ENCODE data around the gene FBLN7. TPM values are rescaled to one million over a fixed set of nuclear protein-coding genes. Genes with fewer than 3 reads are reported as not detected.
"Not testable (repeated sequence)": the region's sequence is repeated elsewhere in the genome, so short reads cannot be mapped to it uniquely, and the experiment has no call there.

The FBLN7 gene
- total RNA-seq, 1 experiment from 2014 or later, result 0.07 TPM

DNA sequence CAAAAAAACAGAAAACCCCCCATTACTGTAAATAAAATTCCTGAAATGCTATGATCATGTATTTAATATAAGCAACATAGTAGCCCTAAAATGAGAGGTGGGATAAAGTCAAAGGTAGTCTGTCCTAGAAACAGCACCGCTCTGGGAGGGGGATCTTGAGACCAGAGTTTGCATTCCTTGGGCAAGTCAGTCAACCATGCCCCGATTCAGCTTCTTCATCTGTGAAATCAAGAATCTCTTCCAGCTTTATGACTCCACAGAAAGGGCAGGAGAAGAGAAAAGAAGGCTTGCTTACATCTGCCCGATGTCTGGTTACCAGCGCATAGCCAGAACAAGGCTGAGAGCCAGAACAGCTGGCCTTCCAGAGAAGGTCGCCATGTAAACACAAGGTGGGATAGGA lies 2.1 kb upstream of the FBLN7 start:
- H3K9me2 ChIP-seq (replicated peaks; ENCODE audit: insufficient read depth, low read length), result no peaks in the 10 kb centered on the region
- H3K36me3 ChIP-seq (ENCODE audit: insufficient read depth, low read length), result no peaks in the 10 kb centered on the region
- H2AFZ ChIP-seq (ENCODE audit: low read length), result no peak overlapping the region
- H4K20me1 ChIP-seq (ENCODE audit: insufficient read depth, low read depth, low read length), result no peaks in the 10 kb centered on the region
- no peaks in the 10 kb centered on the region for H3K79me2 ChIP-seq (ENCODE audit: low read length)
- no peak overlapping the region for H3K4me2 ChIP-seq (ENCODE audit: low read depth, low read length, poor library complexity, severe bottlenecking)
- H3K27me3 ChIP-seq (ENCODE audit: low read length), result no peaks in the 10 kb centered on the region
- DNase-seq, result no peak
- H3K4me1 ChIP-seq (ENCODE audit: low read length), result no peaks in the 10 kb centered on the region
- no peak overlapping the region for H3K4me3 ChIP-seq (ENCODE audit: low read length)
- H3K9ac ChIP-seq (ENCODE audit: low read length), result no peak overlapping the region
- H3K9me3 ChIP-seq (ENCODE audit: low read length), result no peaks in the 10 kb centered on the region
- no peak overlapping the region for H3K27ac ChIP-seq (ENCODE audit: low read length)

DNA sequence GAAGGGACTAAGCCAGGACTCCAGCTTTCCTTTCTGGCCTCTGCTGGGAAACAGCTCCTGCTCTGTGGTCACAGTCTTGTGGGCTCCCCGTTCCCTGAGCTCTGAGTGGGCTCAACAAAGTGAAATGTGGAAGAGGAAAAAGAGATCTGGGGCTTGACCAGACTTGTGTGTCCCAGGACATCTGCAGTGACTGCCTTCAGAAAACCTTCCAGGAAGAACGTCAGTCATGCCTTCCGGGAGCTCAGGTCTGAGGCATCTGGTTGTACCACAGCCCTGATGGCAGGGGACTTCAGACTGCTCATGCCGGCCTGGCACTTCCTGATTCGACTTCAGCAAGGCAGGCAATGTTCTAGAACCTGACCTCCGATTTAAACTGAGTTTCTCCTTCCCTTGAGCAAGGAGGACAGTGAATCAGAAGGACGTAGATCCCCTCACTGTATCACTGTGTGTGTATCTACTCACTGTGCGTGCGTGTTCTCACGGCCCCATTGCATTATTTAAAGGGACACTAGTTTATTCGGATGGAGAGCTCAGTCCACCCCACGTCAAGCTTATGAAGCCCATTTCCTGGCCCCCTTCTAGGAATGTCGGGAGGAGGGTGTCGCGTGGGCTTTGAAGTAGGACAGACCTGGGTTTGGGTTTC lies 548 bp upstream of the FBLN7 start:
- Histone ChIP-seq H2AFZ (ENCODE audit: low read length) (no peak overlapping the region), H3K9ac (ENCODE audit: low read length) (no peak overlapping the region), H3K9me2 (replicated peaks; ENCODE audit: insufficient read depth, low read length) (no peaks in the 10 kb centered on the region), H3K27ac (ENCODE audit: low read length) (no peak overlapping the region), H3K9me3 (ENCODE audit: low read length) (no peaks in the 10 kb centered on the region), H4K20me1 (ENCODE audit: insufficient read depth, low read depth, low read length) (no peaks in the 10 kb centered on the region), H3K79me2 (ENCODE audit: low read length) (no peaks in the 10 kb centered on the region), H3K4me3 (ENCODE audit: low read length) (no peak overlapping the region), H3K4me2 (ENCODE audit: low read depth, low read length, poor library complexity, severe bottlenecking) (no peak overlapping the region), H3K4me1 (ENCODE audit: low read length) (no peaks in the 10 kb centered on the region), H3K36me3 (ENCODE audit: insufficient read depth, low read length) (no peaks in the 10 kb centered on the region), H3K27me3 (ENCODE audit: low read length) (no peaks in the 10 kb centered on the region)
- no peak for DNase-seq

DNA sequence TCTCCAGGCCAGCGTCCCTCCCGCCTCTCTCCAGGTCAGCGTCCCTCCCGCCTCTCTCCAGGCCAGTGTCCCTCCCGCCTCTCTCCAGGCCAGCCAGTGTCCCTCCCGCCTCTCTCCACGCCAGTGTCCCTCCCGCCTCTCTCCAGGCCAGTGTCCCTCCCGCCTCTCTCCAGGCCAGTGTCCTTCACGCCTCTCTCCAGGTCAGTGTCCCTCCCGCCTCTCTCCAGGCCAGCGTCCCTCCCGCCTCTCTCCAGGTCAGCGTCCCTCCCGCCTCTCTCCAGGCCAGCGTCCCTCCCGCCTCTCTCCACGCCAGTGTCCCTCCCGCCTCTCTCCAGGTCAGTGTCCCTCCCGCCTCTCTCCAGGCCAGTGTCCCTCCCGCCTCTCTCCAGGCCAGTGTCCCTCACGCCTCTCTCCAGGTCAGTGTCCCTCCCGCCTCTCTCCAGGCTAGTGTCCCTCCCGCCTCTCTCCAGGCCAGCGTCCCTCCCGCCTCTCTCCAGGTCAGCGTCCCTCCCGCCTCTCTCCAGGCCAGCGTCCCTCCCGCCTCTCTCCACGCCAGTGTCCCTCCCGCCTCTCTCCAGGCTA lies 939 bp downstream of the FBLN7 start:
- H2AFZ ChIP-seq (ENCODE audit: low read length); H3K36me3 ChIP-seq (ENCODE audit: insufficient read depth, low read length); H3K4me3 ChIP-seq (ENCODE audit: low read length); H3K79me2 ChIP-seq (ENCODE audit: low read length); H4K20me1 ChIP-seq (ENCODE audit: insufficient read depth, low read depth, low read length); H3K4me1 ChIP-seq (ENCODE audit: low read length); H3K9ac ChIP-seq (ENCODE audit: low read length); H3K27ac ChIP-seq (ENCODE audit: low read length); DNase-seq; H3K4me2 ChIP-seq (ENCODE audit: low read depth, low read length, poor library complexity, severe bottlenecking); H3K27me3 ChIP-seq (ENCODE audit: low read length); H3K9me2 ChIP-seq (replicated peaks; ENCODE audit: insufficient read depth, low read length); H3K9me3 ChIP-seq (ENCODE audit: low read length): not testable (repeated sequence)

DNA sequence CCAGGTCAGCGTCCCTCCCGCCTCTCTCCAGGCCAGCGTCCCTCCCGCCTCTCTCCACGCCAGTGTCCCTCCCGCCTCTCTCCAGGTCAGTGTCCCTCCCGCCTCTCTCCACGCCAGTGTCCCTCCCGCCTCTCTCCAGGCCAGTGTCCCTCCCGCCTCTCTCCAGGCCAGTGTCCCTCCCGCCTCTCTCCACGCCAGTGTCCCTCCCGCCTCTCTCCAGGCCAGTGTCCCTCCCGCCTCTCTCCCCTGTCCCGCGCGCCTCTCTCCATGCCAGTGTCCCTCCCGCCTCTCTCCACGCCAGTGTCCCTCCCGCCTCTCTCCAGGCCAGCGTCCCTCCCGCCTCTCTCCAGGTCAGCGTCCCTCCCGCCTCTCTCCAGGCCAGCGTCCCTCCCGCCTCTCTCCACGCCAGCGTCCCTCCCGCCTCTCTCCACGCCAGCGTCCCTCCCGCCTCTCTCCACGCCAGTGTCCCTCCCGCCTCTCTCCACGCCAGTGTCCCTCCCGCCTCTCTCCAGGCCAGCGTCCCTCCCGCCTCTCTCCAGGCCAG lies 1.5 kb downstream of the FBLN7 start:
- H3K27ac ChIP-seq (ENCODE audit: low read length); H2AFZ ChIP-seq (ENCODE audit: low read length); H4K20me1 ChIP-seq (ENCODE audit: insufficient read depth, low read depth, low read length); H3K9me2 ChIP-seq (replicated peaks; ENCODE audit: insufficient read depth, low read length); H3K36me3 ChIP-seq (ENCODE audit: insufficient read depth, low read length); DNase-seq; H3K79me2 ChIP-seq (ENCODE audit: low read length); H3K27me3 ChIP-seq (ENCODE audit: low read length); H3K9ac ChIP-seq (ENCODE audit: low read length); H3K9me3 ChIP-seq (ENCODE audit: low read length); H3K4me2 ChIP-seq (ENCODE audit: low read depth, low read length, poor library complexity, severe bottlenecking); H3K4me1 ChIP-seq (ENCODE audit: low read length); H3K4me3 ChIP-seq (ENCODE audit: low read length): not testable (repeated sequence)

DNA sequence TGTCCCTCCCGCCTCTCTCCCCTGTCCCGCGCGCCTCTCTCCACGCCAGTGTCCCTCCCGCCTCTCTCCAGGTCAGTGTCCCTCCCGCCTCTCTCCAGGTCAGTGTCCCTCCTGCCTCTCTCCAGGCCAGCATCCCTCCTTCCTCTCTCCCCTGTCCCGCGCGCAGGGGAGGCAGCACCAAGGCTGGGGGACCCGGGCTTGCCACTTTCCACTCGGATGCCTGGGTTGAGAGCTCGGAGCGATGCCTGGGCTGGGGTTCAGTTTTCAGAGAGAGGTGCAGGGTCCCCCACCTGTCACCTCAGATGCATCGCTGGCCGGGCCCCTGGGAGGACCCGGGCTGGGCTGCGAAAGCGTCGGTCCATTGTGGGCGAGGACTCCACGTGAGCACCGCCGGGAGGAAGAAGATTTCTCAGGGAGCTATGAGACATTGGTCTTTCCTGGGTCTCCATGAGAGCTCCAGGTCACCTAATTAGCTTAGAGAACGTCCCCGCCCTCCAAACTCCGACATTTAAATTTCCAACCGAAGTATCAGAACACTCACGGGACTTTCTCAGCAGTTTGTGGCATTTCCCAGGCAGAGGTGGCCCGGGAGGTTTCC lies 2.1 kb downstream of the FBLN7 start:
- Histone ChIP-seq H3K36me3 (ENCODE audit: insufficient read depth, low read length) (no peaks in the 10 kb centered on the region), H3K27me3 (ENCODE audit: low read length) (no peaks in the 10 kb centered on the region), H3K4me3 (ENCODE audit: low read length) (no peak overlapping the region), H2AFZ (ENCODE audit: low read length) (no peak overlapping the region), H3K4me1 (ENCODE audit: low read length) (no peaks in the 10 kb centered on the region), H4K20me1 (ENCODE audit: insufficient read depth, low read depth, low read length) (no peaks in the 10 kb centered on the region), H3K9me3 (ENCODE audit: low read length) (no peaks in the 10 kb centered on the region), H3K79me2 (ENCODE audit: low read length) (no peaks in the 10 kb centered on the region), H3K9ac (ENCODE audit: low read length) (no peak overlapping the region), H3K9me2 (replicated peaks; ENCODE audit: insufficient read depth, low read length) (no peaks in the 10 kb centered on the region), H3K27ac (ENCODE audit: low read length) (no peak overlapping the region), H3K4me2 (ENCODE audit: low read depth, low read length, poor library complexity, severe bottlenecking) (no peak overlapping the region)
- DNase-seq, result no peak

DNA sequence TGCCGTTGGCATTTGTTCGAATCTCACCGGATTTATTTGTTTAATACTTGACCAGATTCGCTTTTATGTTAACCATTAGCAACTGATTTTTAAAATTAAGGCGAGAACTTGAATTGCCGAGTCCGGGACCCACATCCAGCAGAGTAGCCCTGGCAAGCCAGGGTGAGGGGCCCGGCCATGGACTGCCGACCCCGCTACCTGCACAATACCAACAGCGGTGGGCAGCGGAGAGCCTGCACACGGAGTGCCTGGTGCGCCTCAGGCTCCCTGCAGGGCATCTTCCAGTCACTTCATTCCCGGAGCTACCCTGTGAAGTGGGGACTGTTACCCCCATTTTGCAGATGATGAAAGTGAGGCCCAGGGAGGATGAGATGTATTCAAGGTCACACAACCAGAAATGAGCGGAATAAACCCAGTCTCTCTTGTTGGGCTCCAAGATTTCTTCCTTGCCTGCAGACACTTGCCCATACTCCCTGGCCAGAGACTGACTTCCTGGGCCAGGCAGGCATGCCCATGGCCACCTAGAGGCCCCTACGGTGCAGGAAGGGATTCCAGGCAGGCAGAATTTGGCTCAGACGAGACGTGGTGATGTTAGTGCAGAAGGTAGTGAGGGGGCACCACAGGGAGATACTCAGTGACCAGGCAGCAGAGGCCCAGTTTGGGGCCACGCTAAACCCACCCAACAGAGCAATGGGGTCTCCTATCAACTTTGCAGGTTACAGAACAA lies 2.9 kb downstream of the FBLN7 start:
- Histone ChIP-seq H3K9me2 (replicated peaks; ENCODE audit: insufficient read depth, low read length) (no peaks in the 10 kb centered on the region), H3K9me3 (ENCODE audit: low read length) (no peaks in the 10 kb centered on the region), H3K9ac (ENCODE audit: low read length) (no peak overlapping the region), H3K27me3 (ENCODE audit: low read length) (no peaks in the 10 kb centered on the region), H3K27ac (ENCODE audit: low read length) (no peak overlapping the region), H3K79me2 (ENCODE audit: low read length) (no peaks in the 10 kb centered on the region), H3K4me3 (ENCODE audit: low read length) (no peak overlapping the region), H3K36me3 (ENCODE audit: insufficient read depth, low read length) (no peaks in the 10 kb centered on the region), H3K4me2 (ENCODE audit: low read depth, low read length, poor library complexity, severe bottlenecking) (no peak overlapping the region), H4K20me1 (ENCODE audit: insufficient read depth, low read depth, low read length) (no peaks in the 10 kb centered on the region), H2AFZ (ENCODE audit: low read length) (no peak overlapping the region), H3K4me1 (ENCODE audit: low read length) (no peaks in the 10 kb centered on the region)
- no peak for DNase-seq

DNA sequence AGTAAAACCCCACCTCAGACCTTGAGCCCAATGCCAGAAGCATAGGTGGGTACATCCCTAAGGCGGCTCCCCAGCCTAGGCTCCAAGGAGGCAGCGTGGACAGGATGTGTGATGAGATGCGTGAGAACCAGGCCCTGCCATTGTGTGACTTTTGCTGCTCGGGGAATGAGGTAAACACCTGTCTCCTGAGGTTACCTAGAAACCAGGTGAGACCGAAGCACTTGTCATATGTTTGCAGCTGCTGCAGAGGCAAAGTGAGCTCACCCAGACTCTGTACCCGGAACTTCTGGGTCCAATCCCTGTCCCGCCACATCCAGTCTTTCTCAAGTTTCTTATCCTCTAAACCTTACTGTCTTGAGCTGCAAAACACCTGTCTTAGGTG lies 3.4 kb downstream of the FBLN7 start:
- Histone ChIP-seq H3K36me3 (ENCODE audit: insufficient read depth, low read length) (no peaks in the 10 kb centered on the region), H3K9me2 (replicated peaks; ENCODE audit: insufficient read depth, low read length) (no peaks in the 10 kb centered on the region), H3K9ac (ENCODE audit: low read length) (no peak overlapping the region)

DNA sequence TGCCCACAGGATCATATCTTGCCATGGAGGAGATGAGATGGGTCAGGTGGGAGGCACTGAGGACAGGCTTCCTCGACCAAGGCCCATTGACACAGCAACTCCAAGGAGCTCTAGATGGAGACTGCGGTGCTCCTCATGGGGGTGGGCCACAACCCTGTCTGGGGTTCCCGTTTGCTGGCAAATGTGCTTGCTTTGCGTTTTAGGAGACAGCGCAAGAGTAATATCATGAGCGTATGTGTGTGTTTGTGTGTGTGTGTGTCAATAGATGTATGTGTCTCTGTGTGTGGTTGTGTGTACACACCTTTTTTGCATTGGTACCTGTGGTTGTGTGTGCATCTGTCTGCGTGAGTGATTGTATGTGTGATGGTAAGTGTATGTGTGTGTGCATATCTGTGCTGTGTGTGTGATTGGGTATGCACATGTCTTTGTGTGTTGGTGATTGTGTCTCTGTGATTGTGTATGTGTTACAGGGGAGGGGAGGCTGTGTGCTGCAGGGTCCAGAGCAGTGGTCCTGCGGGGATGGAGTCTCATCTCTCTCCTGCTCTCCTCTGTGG lies 4.4 kb downstream of the FBLN7 start:
- H3K79me2 ChIP-seq (ENCODE audit: low read length), result no peaks in the 10 kb centered on the region
- H3K27me3 ChIP-seq (ENCODE audit: low read length), result no peaks in the 10 kb centered on the region
- H3K4me1 ChIP-seq (ENCODE audit: low read length), result no peaks in the 10 kb centered on the region
- H4K20me1 ChIP-seq (ENCODE audit: insufficient read depth, low read depth, low read length), result no peaks in the 10 kb centered on the region
- no peak overlapping the region for H3K27ac ChIP-seq (ENCODE audit: low read length)
- no peaks in the 10 kb centered on the region for H3K9me3 ChIP-seq (ENCODE audit: low read length)
- no peak for DNase-seq
- no peak overlapping the region for H2AFZ ChIP-seq (ENCODE audit: low read length)
- H3K4me3 ChIP-seq (ENCODE audit: low read length), result no peak overlapping the region
- H3K4me2 ChIP-seq (ENCODE audit: low read depth, low read length, poor library complexity, severe bottlenecking), result no peak overlapping the region
- no peak overlapping the region for H3K9ac ChIP-seq (ENCODE audit: low read length)
- H3K36me3 ChIP-seq (ENCODE audit: insufficient read depth, low read length), result no peaks in the 10 kb centered on the region
- no peaks in the 10 kb centered on the region for H3K9me2 ChIP-seq (replicated peaks; ENCODE audit: insufficient read depth, low read length)

More for the DNA sequence above, 3.4 kb downstream of the FBLN7 start:
- Histone ChIP-seq H3K27ac (ENCODE audit: low read length) (no peak overlapping the region), H3K4me2 (ENCODE audit: low read depth, low read length, poor library complexity, severe bottlenecking) (no peak overlapping the region), H3K27me3 (ENCODE audit: low read length) (no peaks in the 10 kb centered on the region), H3K4me3 (ENCODE audit: low read length) (no peak overlapping the region), H3K4me1 (ENCODE audit: low read length) (no peaks in the 10 kb centered on the region), H3K79me2 (ENCODE audit: low read length) (no peaks in the 10 kb centered on the region), H3K9me3 (ENCODE audit: low read length) (no peaks in the 10 kb centered on the region), H2AFZ (ENCODE audit: low read length) (no peak overlapping the region), H4K20me1 (ENCODE audit: insufficient read depth, low read depth, low read length) (no peaks in the 10 kb centered on the region)
- no peak for DNase-seq
